Fibroblast of mammary gland (primary cell): ENCODE data around the gene KIAA0232.
A peak's percentile ranks its signal among the peaks of the same experiment; 100 is the strongest.

Experiments
- DNase-seq: peaks from one replicate; pipeline ENCODE4 v3.0.0-alpha.2; 2010; ENCODE audit warnings: low read depth
- H3K4me3 ChIP-seq: 2 replicates; pipeline ENCODE4 v1.5.1; 2011; ENCODE audit warnings: low read depth, mild to moderate bottlenecking, low read length, moderate library complexity; ENCODE audit not compliant: control insufficient read depth
- TF ChIP-seq, protein P1 (sequence below): conservative IDR thresholded peaks from 2 replicates; pipeline ENCODE4 v1.5.1; 2011; ENCODE audit warnings: low read depth, low read length, inconsistent platforms; ENCODE audit not compliant: control insufficient read depth, insufficient read depth

Gene KIAA0232

DNA sequence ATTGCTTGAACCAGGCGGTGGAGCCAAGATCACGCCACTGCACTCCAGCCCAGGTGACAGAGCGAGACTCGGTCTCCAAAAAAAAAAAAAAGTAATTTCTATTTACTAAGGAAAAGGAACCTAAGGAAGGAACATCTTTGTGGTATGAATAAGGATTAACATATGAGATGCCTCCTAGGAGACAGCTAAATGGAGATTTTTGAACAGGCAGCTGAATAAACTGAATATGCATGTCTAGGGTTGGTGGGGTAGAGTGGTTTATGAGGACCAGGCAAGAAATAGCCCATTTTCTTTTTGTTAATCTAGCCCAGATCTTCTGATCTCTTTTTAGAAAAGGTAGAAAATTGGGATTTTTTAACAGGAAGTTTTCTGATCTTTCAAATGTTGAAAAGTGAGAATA is 67.2 kb downstream of the KIAA0232 start:
- DNase-seq = no peak
- H3K4me3 ChIP-seq = no peak overlapping the region
- TF ChIP-seq, protein P1, sequence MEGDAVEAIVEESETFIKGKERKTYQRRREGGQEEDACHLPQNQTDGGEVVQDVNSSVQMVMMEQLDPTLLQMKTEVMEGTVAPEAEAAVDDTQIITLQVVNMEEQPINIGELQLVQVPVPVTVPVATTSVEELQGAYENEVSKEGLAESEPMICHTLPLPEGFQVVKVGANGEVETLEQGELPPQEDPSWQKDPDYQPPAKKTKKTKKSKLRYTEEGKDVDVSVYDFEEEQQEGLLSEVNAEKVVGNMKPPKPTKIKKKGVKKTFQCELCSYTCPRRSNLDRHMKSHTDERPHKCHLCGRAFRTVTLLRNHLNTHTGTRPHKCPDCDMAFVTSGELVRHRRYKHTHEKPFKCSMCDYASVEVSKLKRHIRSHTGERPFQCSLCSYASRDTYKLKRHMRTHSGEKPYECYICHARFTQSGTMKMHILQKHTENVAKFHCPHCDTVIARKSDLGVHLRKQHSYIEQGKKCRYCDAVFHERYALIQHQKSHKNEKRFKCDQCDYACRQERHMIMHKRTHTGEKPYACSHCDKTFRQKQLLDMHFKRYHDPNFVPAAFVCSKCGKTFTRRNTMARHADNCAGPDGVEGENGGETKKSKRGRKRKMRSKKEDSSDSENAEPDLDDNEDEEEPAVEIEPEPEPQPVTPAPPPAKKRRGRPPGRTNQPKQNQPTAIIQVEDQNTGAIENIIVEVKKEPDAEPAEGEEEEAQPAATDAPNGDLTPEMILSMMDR = no peak

DNA sequence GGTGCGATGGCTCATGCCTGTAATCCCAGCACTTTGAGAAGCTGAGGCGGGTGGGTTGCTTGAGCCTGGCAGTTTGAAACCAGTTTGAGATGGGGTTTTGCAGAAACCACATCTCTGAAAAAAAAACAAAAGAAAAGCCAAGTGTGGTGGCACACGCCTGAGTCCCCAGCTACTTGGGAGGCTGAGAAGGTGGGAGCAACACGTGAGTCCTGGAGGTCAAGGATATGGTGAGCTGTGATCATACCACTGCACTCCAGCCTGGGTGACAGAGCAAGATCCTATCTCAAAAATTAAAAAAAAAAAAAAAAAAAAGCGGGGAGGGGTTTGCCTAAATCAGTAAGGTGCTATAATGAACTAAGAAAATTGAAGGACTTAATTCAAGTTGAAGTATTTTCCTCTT is 68.9 kb downstream of the KIAA0232 start:
- DNase-seq = no peak
- TF ChIP-seq, protein P1 = no peak
- H3K4me3 ChIP-seq = no peak overlapping the region

DNA sequence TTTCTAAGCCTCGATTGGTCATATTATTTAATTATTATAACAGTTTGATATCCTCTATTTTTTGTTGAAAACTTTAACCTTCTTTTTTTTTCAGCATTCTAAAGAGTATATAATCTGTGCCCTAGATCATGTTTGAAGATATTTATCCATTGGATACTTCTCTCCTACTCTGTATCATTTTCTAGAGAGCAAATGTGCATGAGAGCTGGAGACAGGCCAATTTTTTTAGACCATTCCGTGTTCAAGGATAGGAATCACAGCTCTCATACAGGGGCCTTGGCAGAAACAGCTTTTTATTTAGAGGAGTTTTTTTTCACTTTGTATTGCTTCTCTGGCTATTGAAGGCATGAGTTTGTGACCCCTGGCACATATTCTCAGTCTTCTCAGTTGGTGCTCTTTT is 69.4 kb downstream of the KIAA0232 start:
- no peak for DNase-seq
- TF ChIP-seq, protein P1 = no peak
- H3K4me3 ChIP-seq = no peak overlapping the region

DNA sequence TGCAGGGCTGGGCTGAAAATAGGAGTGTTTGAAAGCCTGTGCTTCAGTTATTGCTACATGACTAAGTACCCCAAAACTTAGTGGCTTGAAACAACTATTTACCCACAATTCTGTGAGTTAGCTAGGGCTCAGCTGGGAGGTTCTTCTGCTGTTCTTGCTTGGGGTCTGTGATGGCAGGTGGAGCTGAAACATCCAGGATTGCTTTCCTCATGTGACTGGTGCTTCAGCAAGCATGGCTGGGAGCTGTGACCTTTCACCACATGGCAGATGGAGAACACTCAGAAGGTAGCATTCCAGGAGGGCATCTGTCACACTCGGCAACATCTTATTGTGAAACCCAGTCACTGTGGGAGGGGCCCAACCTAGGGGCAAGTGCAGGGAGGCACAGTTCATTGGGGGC is 70.1 kb downstream of the KIAA0232 start:
- H3K4me3 ChIP-seq = no peak overlapping the region
- DNase-seq = no peak
- TF ChIP-seq, protein P1 = no peak

DNA sequence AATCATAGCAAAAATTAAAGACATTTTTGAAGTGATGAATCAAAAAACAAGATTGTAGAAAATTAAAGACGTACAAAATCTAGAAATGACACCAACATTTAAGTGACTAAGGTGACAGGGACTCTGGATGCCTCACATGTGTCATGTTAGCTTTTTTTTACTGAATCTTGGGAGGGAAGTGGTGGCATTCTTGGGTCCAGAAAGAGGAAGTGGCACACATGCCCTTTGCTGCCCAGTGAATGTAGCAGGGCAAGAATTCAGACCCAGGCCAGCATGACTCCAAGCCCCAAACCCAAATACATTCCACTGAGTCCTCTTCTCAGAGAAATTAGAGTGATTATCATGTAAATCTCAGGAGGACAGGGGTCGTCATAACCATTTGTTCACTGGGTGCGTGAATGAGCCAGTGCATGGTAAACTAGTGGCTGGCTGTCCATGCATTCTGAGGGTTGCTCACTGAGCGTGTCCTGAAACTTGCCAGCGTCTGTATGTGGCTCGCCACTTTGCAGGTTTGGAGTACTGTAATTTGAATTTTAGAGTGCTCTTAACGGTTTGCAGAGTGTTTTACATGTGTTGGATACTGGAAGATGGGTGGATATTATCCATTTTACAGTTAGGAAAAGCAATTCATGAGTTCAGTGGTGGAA is 71.7 kb downstream of the KIAA0232 start:
- TF ChIP-seq, protein P1 = no peak
- no peak for DNase-seq
- no peak overlapping the region for H3K4me3 ChIP-seq

DNA sequence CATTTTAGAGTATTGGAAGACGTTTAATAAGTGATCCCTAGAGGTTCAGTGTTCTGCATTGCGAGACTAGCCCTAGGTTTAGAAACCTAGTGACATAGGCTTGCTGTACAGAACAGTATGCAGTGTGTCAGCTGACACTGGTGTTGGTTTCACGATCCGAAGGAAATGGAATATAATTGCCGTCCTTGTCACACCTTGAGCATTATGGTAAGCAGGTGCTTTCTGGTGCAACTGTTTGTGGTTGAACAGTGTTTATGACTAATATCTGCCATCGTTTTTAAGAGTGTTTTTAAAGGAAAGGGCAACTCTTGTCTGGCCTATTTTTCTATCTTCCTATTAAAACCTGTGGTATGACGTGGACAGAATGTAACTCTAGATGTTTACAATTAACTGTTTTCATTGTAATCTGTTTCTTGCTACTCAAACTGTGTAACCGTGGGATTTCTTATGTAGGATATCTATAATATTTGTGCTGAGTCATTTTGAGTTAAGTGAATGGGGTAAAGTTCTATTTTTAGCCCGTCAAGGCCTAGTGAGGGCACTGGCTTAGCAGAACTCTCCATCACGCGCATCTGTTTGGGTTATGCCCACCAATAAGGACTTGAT is 73.3 kb downstream of the KIAA0232 start:
- TF ChIP-seq, protein P1 = no peak
- H3K4me3 ChIP-seq = no peak overlapping the region
- peak; percentile 71 for DNase-seq
